ENCODE data around the gene SAFB.
A peak's percentile ranks its signal among the peaks of the same experiment; 100 is the strongest.

The SAFB gene

GRCh38 chr19:5622465-5623396 lies at the start of gene SAFB, which contains the start of gene SAFB2:
Gene SAFB (plus strand): TSS chr19:5623083. CDS start chr19:5623206, 123 bp downstream.
Gene SAFB2 (minus strand): TSS chr19:5622776. CDS start chr19:5622715, 61 bp downstream.
- DNase-seq (ENCODE audit: low read depth), result peak; percentile 100

- no peak for DNase-seq (ENCODE audit: low read depth)
These were observed 47.3 kb upstream of the SAFB start for GRCh38 chr19:5575590-5575989.

- peak; percentile 53 for DNase-seq (ENCODE audit: low read depth)
These were observed 44.6 kb upstream of the SAFB start for GRCh38 chr19:5578097-5578846.

- DNase-seq (ENCODE audit: low read depth), result no peak
These were observed 43.6 kb upstream of the SAFB start for GRCh38 chr19:5579286-5579685.

GRCh38 chr19:5579697-5580096 lies 43.2 kb upstream of the SAFB start:
- DNase-seq (ENCODE audit: low read depth), result no peak

- no peak for DNase-seq (ENCODE audit: low read depth)
These were observed 42.7 kb upstream of the SAFB start for GRCh38 chr19:5580161-5580571.

- DNase-seq (ENCODE audit: low read depth), result peak; percentile 7
These were observed 37.2 kb upstream of the SAFB start for GRCh38 chr19:5585461-5586299.

- DNase-seq (ENCODE audit: low read depth), result no peak
These were observed 36.4 kb upstream of the SAFB start for GRCh38 chr19:5586300-5587070.

- no peak for DNase-seq (ENCODE audit: low read depth)
These were observed 35.8 kb upstream of the SAFB start for GRCh38 chr19:5587071-5587455.

- DNase-seq (ENCODE audit: low read depth), result no peak
These were observed 35.2 kb upstream of the SAFB start for GRCh38 chr19:5587661-5588060.

- DNase-seq (ENCODE audit: low read depth), result no peak
These were observed 34.4 kb upstream of the SAFB start for GRCh38 chr19:5588441-5588840.

GRCh38 chr19:5588906-5589676 lies 33.8 kb upstream of the SAFB start:
- no peak for DNase-seq (ENCODE audit: low read depth)

- DNase-seq (ENCODE audit: low read depth), result no peak
These were observed 32.6 kb upstream of the SAFB start for GRCh38 chr19:5590151-5590864.

GRCh38 chr19:5590865-5591154 lies 32.1 kb upstream of the SAFB start:
- no peak for DNase-seq (ENCODE audit: low read depth)

- DNase-seq (ENCODE audit: low read depth), result no peak
These were observed 31.4 kb upstream of the SAFB start for GRCh38 chr19:5591476-5591875.

GRCh38 chr19:5592531-5593342 lies 30.1 kb upstream of the SAFB start:
- no peak for DNase-seq (ENCODE audit: low read depth)

GRCh38 chr19:5593343-5594255 lies 29.3 kb upstream of the SAFB start:
- no peak for DNase-seq (ENCODE audit: low read depth)

- DNase-seq (ENCODE audit: low read depth), result no peak
These were observed 28.3 kb upstream of the SAFB start for GRCh38 chr19:5594521-5594950.

Measured in stimulated activated CD8-positive, alpha-beta memory T cell treated with anti-CD3 and anti-CD28 coated beads, Interleukin-12 subunit alpha, Interleukin-12 subunit beta, amount 100 ng/mL, for 1 hour (primary cell).